Limb (tissue), 2 donors: Measurements from ENCODE around the gene TRIM45.
"Not testable (repeated sequence)": the region's sequence is repeated elsewhere in the genome, so short reads cannot be mapped to it uniquely, and the experiment has no call there.

Experiments used
- DNase-seq, 2 donors: peaks; one replicate each; pipeline ENCODE4 v3.0.0-alpha.2; 2016; ENCODE audit errors: extremely low spot score in 2 of 2

Gene TRIM45

GRCh38 chr1:117121589-117122329 lies at the start of gene TRIM45:
TSS of gene TRIM45 (minus strand) at chr1:117121749. CDS start at chr1:117121201, 548 bp downstream.
- DNase-seq, result peak; percentile 97

- DNase-seq, result no peak
Measured at GRCh38 chr1:117169871-117170596, 48.5 kb upstream of the TRIM45 start.

GRCh38 chr1:117167402-117167801 lies 45.9 kb upstream of the TRIM45 start:
- DNase-seq, result no peak

GRCh38 chr1:117166076-117166475 lies 44.5 kb upstream of the TRIM45 start:
- no peak for DNase-seq

GRCh38 chr1:117164209-117164608 lies 42.7 kb upstream of the TRIM45 start:
- DNase-seq, result no peak

- DNase-seq, result no peak
Measured at GRCh38 chr1:117162816-117163215, 41.3 kb upstream of the TRIM45 start.

GRCh38 chr1:117161887-117162286 lies 40.3 kb upstream of the TRIM45 start:
- no peak for DNase-seq

GRCh38 chr1:117151305-117151704 lies 29.8 kb upstream of the TRIM45 start:
- not testable (repeated sequence) for DNase-seq

- no peak for DNase-seq
Measured at GRCh38 chr1:117150316-117150715, 28.8 kb upstream of the TRIM45 start.

GRCh38 chr1:117147856-117148588 lies 26.5 kb upstream of the TRIM45 start:
- DNase-seq, result no peak

- no peak for DNase-seq
Measured at GRCh38 chr1:117147341-117147831, 25.8 kb upstream of the TRIM45 start.

GRCh38 chr1:117146575-117147340 lies 25.2 kb upstream of the TRIM45 start:
- DNase-seq, result no peak

GRCh38 chr1:117146072-117146471 lies 24.5 kb upstream of the TRIM45 start:
- DNase-seq, result no peak

GRCh38 chr1:117143871-117144270 lies 22.3 kb upstream of the TRIM45 start:
- DNase-seq, result no peak

GRCh38 chr1:117143172-117143571 lies 21.6 kb upstream of the TRIM45 start:
- DNase-seq, result no peak

GRCh38 chr1:117142200-117142599 lies 20.7 kb upstream of the TRIM45 start:
- DNase-seq, result no peak

GRCh38 chr1:117138561-117138960 lies 17.0 kb upstream of the TRIM45 start:
- DNase-seq, result no peak

- no peak for DNase-seq
Measured at GRCh38 chr1:117138106-117138505, 16.6 kb upstream of the TRIM45 start.

- no peak for DNase-seq
Measured at GRCh38 chr1:117137281-117137855, 15.8 kb upstream of the TRIM45 start.

GRCh38 chr1:117136749-117137148 lies 15.2 kb upstream of the TRIM45 start:
- no peak for DNase-seq

- no peak for DNase-seq
Measured at GRCh38 chr1:117135329-117135728, 13.8 kb upstream of the TRIM45 start.
